ENCODE measurements around the gene BTBD16. TPM values are rescaled to one million over a fixed set of nuclear protein-coding genes. Genes with fewer than 3 reads are reported as not detected.

BTBD16 gene
- total and polyA plus RNA-seq, 2 of the 4 experiments (the other 2 are of a cell fraction) = not detected

DNA sequence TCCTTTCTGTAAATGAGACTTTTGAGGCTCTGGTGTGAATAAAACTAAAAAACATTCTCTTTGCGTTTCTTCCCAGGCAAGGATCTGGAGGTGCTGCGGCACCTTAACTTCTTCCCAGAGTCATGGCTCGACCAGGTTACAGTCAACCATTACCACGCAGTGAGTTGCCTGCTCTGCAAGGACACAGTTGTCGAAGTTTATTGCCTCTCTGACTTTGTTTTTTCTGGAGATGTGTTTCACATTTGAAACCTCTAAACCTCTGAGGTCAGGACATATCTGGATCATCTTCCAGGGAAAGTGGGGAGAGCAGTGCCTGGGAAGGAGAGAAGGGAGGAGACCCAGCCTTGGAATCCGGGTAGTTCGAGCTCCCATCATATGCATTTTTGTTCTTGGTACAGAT is 60.0 kb downstream of the BTBD16 start:
- no peak for ATAC-seq (ENCODE audit: low read depth)
- Histone ChIP-seq H3K9me3 (ENCODE audit: control insufficient read depth, insufficient read depth, low read length) (no peaks in the 10 kb centered on the region), H3K27me3 (ENCODE audit: control insufficient read depth, insufficient read depth, low read length) (peaks cover 21% of the 10 kb centered on the region), H3K4me3 (ENCODE audit: insufficient read depth, low read depth, low read length) (no peak overlapping the region), H3K27ac (ENCODE audit: insufficient read depth, low read length) (no peak overlapping the region), H3K4me1 (ENCODE audit: control insufficient read depth, insufficient read depth, low read length) (no peaks in the 10 kb centered on the region), H4K20me1 (ENCODE audit: insufficient read depth, low read length) (no peaks in the 10 kb centered on the region), H2AFZ (replicated peaks; ENCODE audit: low read length, poor library complexity) (no peak overlapping the region), H2BK15ac (ENCODE audit: low read depth, low read length) (no peak overlapping the region), H3K4ac (ENCODE audit: low read depth, low read length) (no peak overlapping the region), H2BK120ac (ENCODE audit: low read depth, low read length) (no peak overlapping the region), H2BK20ac (ENCODE audit: low read depth, low read length) (no peak overlapping the region), H4K8ac (ENCODE audit: low read depth in 2 of 2, low read length in 2 of 2) (no peak overlapping the region), H3K36me3 (ENCODE audit: control insufficient read depth, insufficient read depth, low read length) (no peaks in the 10 kb centered on the region), H3K14ac (replicated peaks; ENCODE audit: low read depth, low read length) (no peak overlapping the region), H3K79me1 (ENCODE audit: low read depth in 1 of 2, low read length in 2 of 2) (no peaks in the 10 kb centered on the region), H2AK5ac (ENCODE audit: low read depth, low read length) (no peak overlapping the region), H3K9me1 (ENCODE audit: insufficient read depth, low read length) (no peaks in the 10 kb centered on the region), H2AK9ac (replicated peaks; ENCODE audit: low read depth, low read length, poor library complexity) (no peak overlapping the region), H3K56ac (ENCODE audit: extremely low read depth, insufficient read depth, low read length) (no peak overlapping the region), H2BK5ac (ENCODE audit: low read depth, low read length, poor library complexity, severe bottlenecking) (no peak overlapping the region), H4K91ac (ENCODE audit: insufficient read depth, low read depth, low read length) (no peak overlapping the region), H3K4me2 (ENCODE audit: low read depth, low read length) (no peak overlapping the region), H3K9ac (ENCODE audit: low read depth, low read length) (no peak overlapping the region), H3K23ac (ENCODE audit: low read depth, low read length) (no peak overlapping the region), H4K5ac (ENCODE audit: low read depth, low read length) (no peak overlapping the region), H3K18ac (ENCODE audit: low read depth, low read length) (no peak overlapping the region)
- ChIA-PET POLR2A (ENCODE audit: unreplicated experiment) (no interaction called here), CTCF (interaction anchor here (2.0 kb wide), 1 partner anchor 235 kb away, joined by 6 read pairs; no protein-coding TSS in a partner anchor)
- intact Hi-C loops (cut with micrococcal nuclease) = no loop called here
- DNase-seq = no peak
- BruUV-seq (replicated peaks) = no TSS peak
- dilution Hi-C loops (cut with HindIII; ENCODE audit: low sequenced_read_pairs, unreplicated experiment) = no loop called here
- no peak for TF ChIP-seq BHLHE40 (IDR thresholded peaks at IDR 0.05; ENCODE audit: low read depth, low read length)
- TF ChIP-seq NFE2L2 (IDR thresholded peaks at IDR 0.05; ENCODE audit: low read depth, low read length) = no peak
- TF ChIP-seq SMC3 (IDR thresholded peaks at IDR 0.05; ENCODE audit: low read depth, low read length) = no peak
- TF ChIP-seq, protein P1, sequence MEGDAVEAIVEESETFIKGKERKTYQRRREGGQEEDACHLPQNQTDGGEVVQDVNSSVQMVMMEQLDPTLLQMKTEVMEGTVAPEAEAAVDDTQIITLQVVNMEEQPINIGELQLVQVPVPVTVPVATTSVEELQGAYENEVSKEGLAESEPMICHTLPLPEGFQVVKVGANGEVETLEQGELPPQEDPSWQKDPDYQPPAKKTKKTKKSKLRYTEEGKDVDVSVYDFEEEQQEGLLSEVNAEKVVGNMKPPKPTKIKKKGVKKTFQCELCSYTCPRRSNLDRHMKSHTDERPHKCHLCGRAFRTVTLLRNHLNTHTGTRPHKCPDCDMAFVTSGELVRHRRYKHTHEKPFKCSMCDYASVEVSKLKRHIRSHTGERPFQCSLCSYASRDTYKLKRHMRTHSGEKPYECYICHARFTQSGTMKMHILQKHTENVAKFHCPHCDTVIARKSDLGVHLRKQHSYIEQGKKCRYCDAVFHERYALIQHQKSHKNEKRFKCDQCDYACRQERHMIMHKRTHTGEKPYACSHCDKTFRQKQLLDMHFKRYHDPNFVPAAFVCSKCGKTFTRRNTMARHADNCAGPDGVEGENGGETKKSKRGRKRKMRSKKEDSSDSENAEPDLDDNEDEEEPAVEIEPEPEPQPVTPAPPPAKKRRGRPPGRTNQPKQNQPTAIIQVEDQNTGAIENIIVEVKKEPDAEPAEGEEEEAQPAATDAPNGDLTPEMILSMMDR (conservative IDR thresholded peaks at IDR 0.05; ENCODE audit: low read depth, low read length) = no peak
- TF ChIP-seq RAD21 (IDR thresholded peaks at IDR 0.05; ENCODE audit: low read length) = no peak
- TF ChIP-seq CEBPB (IDR thresholded peaks at IDR 0.05; ENCODE audit: low read depth, low read length) = no peak
- TF ChIP-seq, protein P2, sequence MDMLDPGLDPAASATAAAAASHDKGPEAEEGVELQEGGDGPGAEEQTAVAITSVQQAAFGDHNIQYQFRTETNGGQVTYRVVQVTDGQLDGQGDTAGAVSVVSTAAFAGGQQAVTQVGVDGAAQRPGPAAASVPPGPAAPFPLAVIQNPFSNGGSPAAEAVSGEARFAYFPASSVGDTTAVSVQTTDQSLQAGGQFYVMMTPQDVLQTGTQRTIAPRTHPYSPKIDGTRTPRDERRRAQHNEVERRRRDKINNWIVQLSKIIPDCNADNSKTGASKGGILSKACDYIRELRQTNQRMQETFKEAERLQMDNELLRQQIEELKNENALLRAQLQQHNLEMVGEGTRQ (IDR thresholded peaks at IDR 0.05; ENCODE audit: low read depth, low read length) = no peak
- TF ChIP-seq ELK1 (IDR thresholded peaks at IDR 0.05; ENCODE audit: borderline replicate concordance, low read depth, low read length) = no peak
- TF ChIP-seq MXI1 (IDR thresholded peaks at IDR 0.05; ENCODE audit: borderline replicate concordance, low read depth, low read length) = no peak
- TF ChIP-seq CHD1 (IDR thresholded peaks at IDR 0.05; ENCODE audit: low read depth, low read length) = no peak
- no peak for TF ChIP-seq POLR2A (IDR thresholded peaks at IDR 0.05; ENCODE audit: low read depth, low read length)
- in situ Hi-C loops (cut with MboI; ENCODE audit: low sequenced_read_pairs) = no loop called here
- 82% methylated on average over 3 of the region's 7 CpGs; no CpG with 5 or more reads in 1 of the 2 experiments for WGBS, 2 experiments (ENCODE audit: extremely low coverage in 2 of 2, insufficient read length in 1 of 2)

Measured in IMR-90 (cell line).